Muscle of leg (tissue), 11 donors: ENCODE results near the gene DPH1. TPM values are rescaled to one million over a fixed set of nuclear protein-coding genes. Genes with fewer than 3 reads are reported as not detected.

Source experiments
- DNase-seq: peaks from one replicate; pipeline ENCODE4 v3.0.0; 2013
- H3K27ac ChIP-seq: one replicate; pipeline ENCODE4 v1.5.1; 2013; ENCODE audit warnings: mild to moderate bottlenecking, low read length, control low read depth
- H3K27me3 ChIP-seq: one replicate; pipeline ENCODE4 v1.6.1; 2013; ENCODE audit warnings: low read length; ENCODE audit not compliant: control insufficient read depth, insufficient read depth
- H3K36me3 ChIP-seq: one replicate; pipeline ENCODE4 v1.6.1; 2013; ENCODE audit warnings: low read length; ENCODE audit not compliant: control insufficient read depth, insufficient read depth
- H3K4me1 ChIP-seq: one replicate; pipeline ENCODE4 v1.6.1; 2013; ENCODE audit warnings: low read length; ENCODE audit not compliant: control insufficient read depth, insufficient read depth
- H3K4me3 ChIP-seq: one replicate; pipeline ENCODE4 v1.5.1; 2013; ENCODE audit warnings: low read length, control low read depth
- H3K9me3 ChIP-seq: replicated peaks from 2 replicates; pipeline ENCODE4 v1.6.1; 2013; ENCODE audit warnings: low read depth, low read length; ENCODE audit not compliant: control insufficient read depth
- WGBS: methylation state at CpG from one replicate; pipeline ENCODE4 v1.1.5; 2013; ENCODE audit warnings: missing lambda C conversion rate; ENCODE audit not compliant: insufficient coverage; 5-methylcytosine and 5-hydroxymethylcytosine counted together
- polyA plus RNA-seq, 8 donors: library from polyadenylated mRNA; unstranded; fragments of 120-200 nt; gene quantifications; one replicate each; pipeline versions ENCODE4 v1.2.1 to v1.2.3, GENCODE V29; 2013; ENCODE audit warnings: inconsistent platforms in 1 of 8, low replicate concordance in 1 of 8; ENCODE audit not compliant: insufficient read length in 8 of 8, insufficient read depth in 1 of 8
- total RNA-seq: library from RNA; stranded (reverse); fragments of 120-200 nt; gene quantifications from one replicate; pipeline ENCODE4 v1.2.4, GENCODE V29; 2013

Gene DPH1
- total and polyA plus RNA-seq, 9 donors, result 23.3 to 37.0 (median 31.2) TPM

GRCh38 chr17:1995321-1995892 is 34.5 kb upstream of the DPH1 start:
- Histone ChIP-seq H3K4me3 (no peak overlapping the region), H3K27me3 (peaks cover 37% of the 10 kb centered on the region), H3K27ac (no peak overlapping the region), H3K4me1 (peaks cover 33% of the 10 kb centered on the region), H3K9me3 (no peaks in the 10 kb centered on the region), H3K36me3 (no peaks in the 10 kb centered on the region)
- 95% methylated on average over 8 of the region's 16 CpGs for WGBS
- no peak for DNase-seq

GRCh38 chr17:1995907-1996799 is 33.8 kb upstream of the DPH1 start:
- H3K36me3 ChIP-seq, result no peaks in the 10 kb centered on the region
- H3K27ac ChIP-seq, result no peak overlapping the region
- H3K27me3 ChIP-seq, result peaks cover 33% of the 10 kb centered on the region
- peaks cover 36% of the 10 kb centered on the region for H3K4me1 ChIP-seq
- no peak overlapping the region for H3K4me3 ChIP-seq
- WGBS, result 66% methylated on average over 9 of the region's 14 CpGs
- DNase-seq, result peak; percentile 52
- no peaks in the 10 kb centered on the region for H3K9me3 ChIP-seq

GRCh38 chr17:1996800-1997288 is 33.1 kb upstream of the DPH1 start:
- no peak for DNase-seq
- peaks cover 29% of the 10 kb centered on the region for H3K27me3 ChIP-seq
- 79% methylated on average over 9 of the region's 9 CpGs for whole genome bisulfite sequencing
- peaks cover 36% of the 10 kb centered on the region for H3K4me1 ChIP-seq
- H3K4me3 ChIP-seq, result no peak overlapping the region
- no peaks in the 10 kb centered on the region for H3K36me3 ChIP-seq
- H3K9me3 ChIP-seq, result no peaks in the 10 kb centered on the region
- no peak overlapping the region for H3K27ac ChIP-seq

GRCh38 chr17:1997289-1997926 is 32.5 kb upstream of the DPH1 start:
- Histone ChIP-seq H3K4me1 (peaks cover 36% of the 10 kb centered on the region), H3K36me3 (no peaks in the 10 kb centered on the region), H3K4me3 (no peak overlapping the region), H3K9me3 (no peaks in the 10 kb centered on the region), H3K27me3 (peaks cover 26% of the 10 kb centered on the region), H3K27ac (no peak overlapping the region)
- no peak for DNase-seq
- 44% methylated on average over 19 of the region's 22 CpGs for WGBS

GRCh38 chr17:1997927-1998742 is 31.8 kb upstream of the DPH1 start:
- DNase-seq, result no peak
- H3K27me3 ChIP-seq, result peaks cover 24% of the 10 kb centered on the region
- no peak overlapping the region for H3K27ac ChIP-seq
- H3K36me3 ChIP-seq, result no peaks in the 10 kb centered on the region
- H3K4me1 ChIP-seq, result peaks cover 36% of the 10 kb centered on the region
- H3K9me3 ChIP-seq, result no peaks in the 10 kb centered on the region
- H3K4me3 ChIP-seq, result no peak overlapping the region
- 2% methylated on average over 58 of the region's 92 CpGs for WGBS

- Histone ChIP-seq H3K4me1 (peaks cover 36% of the 10 kb centered on the region), H3K27ac (peak overlapping the region; percentile 89), H3K4me3 (no peak overlapping the region), H3K9me3 (no peaks in the 10 kb centered on the region), H3K36me3 (no peaks in the 10 kb centered on the region), H3K27me3 (peaks cover 24% of the 10 kb centered on the region)
- peak; percentile 81 for DNase-seq
- WGBS, result 29% methylated on average over 10 of the region's 13 CpGs
These were observed 30.2 kb upstream of the DPH1 start for GRCh38 chr17:1999557-2000251.

GRCh38 chr17:2002767-2003329 is 27.1 kb upstream of the DPH1 start:
- peaks cover 24% of the 10 kb centered on the region for H3K4me1 ChIP-seq
- H3K27ac ChIP-seq, result no peak overlapping the region
- no peaks in the 10 kb centered on the region for H3K36me3 ChIP-seq
- peaks cover 2% of the 10 kb centered on the region for H3K27me3 ChIP-seq
- DNase-seq, result no peak
- H3K4me3 ChIP-seq, result no peak overlapping the region
- no peaks in the 10 kb centered on the region for H3K9me3 ChIP-seq
- WGBS, result 54% methylated on average over 9 of the region's 16 CpGs

- H3K4me3 ChIP-seq, result no peak overlapping the region
- 90% methylated on average over 13 of the region's 13 CpGs for WGBS
- peaks cover 21% of the 10 kb centered on the region for H3K4me1 ChIP-seq
- H3K36me3 ChIP-seq, result no peaks in the 10 kb centered on the region
- no peaks in the 10 kb centered on the region for H3K9me3 ChIP-seq
- no peaks in the 10 kb centered on the region for H3K27me3 ChIP-seq
- no peak overlapping the region for H3K27ac ChIP-seq
- DNase-seq, result no peak
These were observed 26.4 kb upstream of the DPH1 start for GRCh38 chr17:2003525-2003924.

- Histone ChIP-seq H3K36me3 (no peaks in the 10 kb centered on the region), H3K27me3 (no peaks in the 10 kb centered on the region), H3K4me3 (no peak overlapping the region), H3K9me3 (no peaks in the 10 kb centered on the region), H3K4me1 (peaks cover 12% of the 10 kb centered on the region), H3K27ac (no peak overlapping the region)
- no peak for DNase-seq
- 69% methylated on average over 8 of the region's 12 CpGs for WGBS
These were observed 25.5 kb upstream of the DPH1 start for GRCh38 chr17:2004435-2004952.
